Measurements from ENCODE around the gene RND3. TPM values are rescaled to one million over a fixed set of nuclear protein-coding genes. Genes with fewer than 3 reads are reported as not detected.

RND3 gene
- total RNA-seq, 4 donors from 2014 or later = 41.3 to 214 (median 103) TPM

GRCh38 chr2:150485871-150486538, 1.5 kb downstream of the RND3 start:
- TF ChIP-seq CTCF (IDR thresholded peaks at IDR 0.05) = no peak
- peak; percentile 52 for ATAC-seq (ENCODE audit: low FRiP score)
- DNase-seq (ENCODE audit: low spot score) = peak; percentile 36

GRCh38 chr2:150485114-150485870, 2.2 kb downstream of the RND3 start:
- DNase-seq (ENCODE audit: low spot score) (peak; percentile 42), ATAC-seq (ENCODE audit: low FRiP score) (peak; percentile 63)
- TF ChIP-seq CTCF (IDR thresholded peaks at IDR 0.05) = no peak

- ATAC-seq (ENCODE audit: low FRiP score) = no peak
- TF ChIP-seq CTCF (IDR thresholded peaks at IDR 0.05) = no peak
- DNase-seq (ENCODE audit: low spot score) = no peak
Measured at GRCh38 chr2:150484461-150485021, 2.9 kb downstream of the RND3 start.

- DNase-seq (ENCODE audit: low spot score) = no peak
- ATAC-seq (ENCODE audit: low FRiP score) = no peak
- TF ChIP-seq CTCF (IDR thresholded peaks at IDR 0.05) = no peak
Measured at GRCh38 chr2:150484006-150484405, 3.5 kb downstream of the RND3 start.

- DNase-seq (ENCODE audit: low spot score) (no peak), ATAC-seq (ENCODE audit: low FRiP score) (no peak)
- no peak for TF ChIP-seq CTCF (IDR thresholded peaks at IDR 0.05)
Measured at GRCh38 chr2:150483532-150483931, 3.9 kb downstream of the RND3 start.

GRCh38 chr2:150482667-150483400, 4.6 kb downstream of the RND3 start:
- ATAC-seq (ENCODE audit: low FRiP score) (no peak), DNase-seq (ENCODE audit: low spot score) (no peak)
- no peak for TF ChIP-seq CTCF (IDR thresholded peaks at IDR 0.05)
